Fibroblast of gingiva (primary cell): ENCODE measurements around the gene PSMD11.
"Not testable (repeated sequence)": the region's sequence is repeated elsewhere in the genome, so short reads cannot be mapped to it uniquely, and the experiment has no call there.

ENCODE experiments used
- DNase-seq: peaks from one replicate; pipeline ENCODE4 v3.0.0-alpha.2; 2011; ENCODE audit warnings: low read depth

Gene PSMD11

DNA sequence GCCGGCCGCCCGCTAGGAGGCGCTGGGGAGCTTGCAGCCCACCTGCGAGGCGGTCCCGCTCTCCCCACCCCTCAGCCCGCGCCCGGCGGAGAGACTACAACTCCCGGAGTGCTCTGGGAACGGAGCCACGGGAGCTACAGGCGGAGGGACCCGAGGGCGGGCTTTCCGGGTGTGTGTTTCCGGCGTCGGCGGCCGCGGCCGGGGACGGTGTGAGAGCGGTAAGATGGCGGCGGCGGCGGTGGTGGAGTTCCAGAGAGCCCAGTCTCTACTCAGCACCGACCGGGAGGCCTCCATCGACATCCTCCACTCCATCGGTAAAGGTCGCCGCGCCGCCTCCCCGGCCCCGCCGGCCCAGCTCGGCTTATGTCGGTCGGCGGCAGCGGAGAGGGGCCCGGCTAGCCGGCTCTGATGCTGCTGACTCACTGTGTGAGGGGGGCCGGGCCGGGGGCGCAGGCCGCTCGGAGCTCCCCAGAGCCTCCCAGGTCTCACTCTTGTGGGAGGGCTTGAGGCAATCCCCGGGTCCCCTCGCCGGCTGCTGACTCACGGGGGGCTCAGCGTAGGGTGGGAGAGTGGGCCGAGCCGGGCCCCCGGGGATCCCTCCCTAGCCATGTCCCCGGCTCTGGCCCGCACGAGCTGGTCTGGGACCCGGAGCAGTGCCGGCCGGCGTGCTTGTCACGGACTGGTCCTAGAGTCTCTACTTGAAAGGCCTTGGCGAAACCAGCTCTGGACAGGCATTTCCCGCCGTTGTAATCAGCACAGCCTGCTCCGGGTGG is at the start of gene PSMD11:
TSS of gene PSMD11 (plus strand) at position 210 of the 773 bp plus-strand sequence. CDS start at position 224, 14 bp downstream.
- peak; percentile 94 for DNase-seq

DNA sequence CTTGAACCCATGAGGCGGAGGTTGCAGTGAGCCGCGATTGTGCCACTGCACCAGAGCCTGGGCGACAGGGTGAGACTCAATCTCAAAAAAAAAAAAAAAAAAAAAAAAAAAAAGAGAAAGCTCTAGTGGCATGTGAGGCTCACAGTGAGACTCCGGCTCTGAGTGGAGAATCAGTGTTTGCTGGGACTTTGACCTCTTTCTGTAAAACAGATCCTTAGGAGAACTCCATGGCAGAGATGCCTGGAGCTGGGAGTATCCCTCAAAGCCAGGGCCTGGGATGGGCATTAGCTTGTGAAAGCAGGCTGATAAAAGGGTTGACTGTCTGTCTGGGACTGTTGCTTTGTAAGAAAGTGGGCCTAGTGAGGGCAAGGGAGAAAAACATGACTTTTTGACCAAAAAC is 48.0 kb upstream of the PSMD11 start:
- no peak for DNase-seq

DNA sequence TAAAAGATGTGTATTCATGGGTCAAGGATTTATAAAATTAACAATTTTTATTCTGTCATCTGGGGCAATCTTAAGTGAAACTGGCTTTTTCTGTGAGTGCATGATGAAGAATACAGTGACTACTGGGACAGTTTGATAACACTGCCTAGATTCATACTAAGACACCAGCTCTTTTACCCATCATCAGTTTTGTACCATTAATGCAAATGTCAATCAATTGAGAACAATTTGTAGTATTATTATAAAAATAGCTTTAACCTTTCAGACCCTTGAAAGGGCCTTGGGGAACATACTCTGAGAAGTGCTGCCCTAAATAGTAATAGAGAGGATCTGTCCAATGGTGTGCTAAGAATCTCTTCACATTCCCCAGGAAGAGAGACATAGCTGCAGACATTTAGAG is 45.4 kb upstream of the PSMD11 start:
- no peak for DNase-seq

DNA sequence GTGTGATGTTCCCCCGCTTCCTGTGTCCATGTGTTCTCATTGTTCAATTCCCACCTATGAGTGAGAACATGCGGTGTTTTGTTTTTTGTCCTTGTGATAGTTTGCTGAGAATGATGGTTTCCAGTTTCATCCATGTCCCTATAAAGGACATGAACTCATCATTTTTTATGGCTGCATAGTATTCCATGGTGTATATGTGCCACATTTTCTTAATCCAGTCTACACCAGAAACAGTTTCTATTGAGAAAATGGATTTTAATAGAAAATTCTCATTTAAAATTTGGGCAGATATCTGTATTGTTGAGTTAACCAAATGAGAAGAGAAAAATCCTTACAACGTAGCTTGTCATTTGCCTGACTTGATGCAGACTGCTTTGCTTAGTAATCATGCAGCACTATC is 34.2 kb upstream of the PSMD11 start:
- DNase-seq: not testable (repeated sequence)

DNA sequence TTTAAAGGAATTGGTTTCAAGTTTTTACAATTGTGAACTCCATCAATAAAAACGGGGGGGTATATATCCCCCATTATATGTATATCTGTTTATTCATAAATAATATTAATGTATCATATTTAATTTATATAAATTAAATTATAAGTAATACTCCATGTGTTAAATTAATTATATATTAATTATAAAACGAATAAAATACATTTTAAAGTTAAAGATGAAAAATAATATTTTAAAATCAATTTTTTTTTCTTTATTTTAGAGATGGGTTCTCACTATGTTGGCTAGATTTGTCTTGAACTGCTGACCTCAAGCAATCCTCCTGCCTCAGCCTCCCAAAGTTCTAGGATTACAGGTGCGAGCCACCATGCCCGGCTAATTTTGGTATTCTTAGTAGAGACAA is 17.4 kb upstream of the PSMD11 start:
- no peak for DNase-seq

DNA sequence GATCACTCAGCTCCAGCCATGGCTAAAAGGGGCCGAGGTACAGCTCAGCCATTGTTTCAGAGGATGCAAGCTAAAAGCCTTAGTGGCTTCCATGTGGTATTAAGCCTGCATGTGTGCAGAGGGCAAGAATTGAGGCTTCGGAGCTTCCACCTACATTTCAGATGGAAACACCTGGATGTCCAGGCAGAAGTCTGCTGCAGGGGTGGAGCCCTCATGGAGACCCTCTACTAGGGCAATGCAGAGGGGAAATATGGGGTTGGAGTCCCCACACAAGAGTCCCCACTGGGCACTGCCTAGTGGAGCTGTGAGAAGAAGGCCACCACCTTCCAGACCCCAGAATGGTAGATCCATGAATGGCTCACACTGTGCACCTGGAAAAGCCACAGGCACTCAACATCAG is 14.7 kb upstream of the PSMD11 start:
- DNase-seq: no peak

DNA sequence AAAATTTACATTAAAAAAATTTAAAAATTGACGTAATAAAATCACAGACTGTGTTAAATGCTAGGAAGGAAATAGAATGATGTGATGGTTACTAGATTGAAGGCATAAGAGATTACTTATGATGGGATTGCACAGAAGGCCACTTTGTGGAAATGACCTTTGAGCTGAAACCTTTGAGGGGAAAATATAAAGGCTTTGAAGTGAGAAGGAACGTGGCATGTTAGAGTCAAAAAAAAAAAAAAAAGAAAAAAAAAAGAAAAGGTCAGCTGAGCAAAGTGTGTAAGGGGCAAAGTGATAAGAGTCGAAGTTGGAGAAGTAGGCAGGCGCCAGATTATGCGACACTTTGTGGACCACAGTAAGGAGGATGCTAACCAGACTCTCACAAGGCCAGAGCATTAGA is 3.6 kb upstream of the PSMD11 start:
- no peak for DNase-seq

DNA sequence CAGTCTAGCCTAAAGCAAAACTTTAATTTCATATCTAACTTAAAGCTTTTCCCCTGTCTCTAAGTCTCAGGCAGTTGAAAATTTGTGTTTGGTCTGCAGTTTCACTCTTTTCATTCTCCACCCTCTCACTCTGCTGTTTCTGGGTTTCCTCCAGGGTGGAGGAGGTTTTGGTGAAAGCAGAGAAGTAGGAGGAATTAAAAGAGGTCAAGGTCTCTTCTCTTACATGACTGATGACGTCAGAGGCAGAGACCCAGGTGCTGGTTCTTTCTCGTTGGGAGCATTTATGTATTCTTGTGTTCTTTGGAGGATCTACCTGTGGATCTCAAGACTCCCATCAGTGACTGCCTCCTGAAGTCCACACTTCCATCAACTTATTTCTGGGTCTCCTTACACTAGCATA is 2.4 kb upstream of the PSMD11 start:
- DNase-seq: no peak

DNA sequence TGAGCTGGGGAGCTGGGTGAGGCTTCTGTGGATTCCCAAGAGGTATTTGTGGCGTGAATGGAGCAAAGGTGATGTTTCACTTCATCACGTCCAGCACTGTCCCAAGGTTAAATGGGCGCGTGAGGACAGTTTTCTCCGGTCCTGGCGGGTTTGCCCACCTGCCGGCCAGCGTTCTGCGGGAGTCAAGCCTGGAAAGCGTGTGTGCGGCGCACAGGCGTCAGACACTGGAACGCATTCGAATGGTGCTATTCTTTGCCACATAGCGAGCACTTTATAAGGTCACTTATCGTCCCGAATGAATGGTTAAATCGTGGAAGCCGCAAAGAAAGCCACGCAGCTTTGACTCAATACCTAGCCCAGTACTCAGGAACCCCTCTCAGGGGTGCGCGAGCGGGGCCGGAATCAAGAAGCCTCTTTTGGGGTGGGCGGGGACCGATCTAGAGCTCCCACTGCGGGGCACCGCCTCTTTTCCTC is 446 bp upstream of the PSMD11 start:
- DNase-seq: no peak

DNA sequence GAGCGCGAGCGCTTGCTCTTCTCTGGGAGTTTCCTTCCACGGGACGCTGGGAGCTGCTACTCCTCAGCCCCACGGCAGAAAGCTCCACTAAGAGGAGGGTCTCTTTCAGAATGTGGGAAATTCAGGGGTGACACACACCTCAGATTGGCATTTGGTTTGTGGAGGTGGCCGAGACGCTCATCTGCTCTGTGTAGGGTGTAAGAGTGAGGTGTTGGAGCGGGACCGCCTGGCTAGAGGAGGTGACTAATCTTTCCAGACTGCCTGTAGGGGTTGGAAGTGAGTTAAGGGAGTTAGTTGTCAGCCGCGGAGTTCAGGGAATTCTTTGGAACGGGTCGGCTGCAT is 735 bp downstream of the PSMD11 start:
- peak; percentile 35 for DNase-seq

DNA sequence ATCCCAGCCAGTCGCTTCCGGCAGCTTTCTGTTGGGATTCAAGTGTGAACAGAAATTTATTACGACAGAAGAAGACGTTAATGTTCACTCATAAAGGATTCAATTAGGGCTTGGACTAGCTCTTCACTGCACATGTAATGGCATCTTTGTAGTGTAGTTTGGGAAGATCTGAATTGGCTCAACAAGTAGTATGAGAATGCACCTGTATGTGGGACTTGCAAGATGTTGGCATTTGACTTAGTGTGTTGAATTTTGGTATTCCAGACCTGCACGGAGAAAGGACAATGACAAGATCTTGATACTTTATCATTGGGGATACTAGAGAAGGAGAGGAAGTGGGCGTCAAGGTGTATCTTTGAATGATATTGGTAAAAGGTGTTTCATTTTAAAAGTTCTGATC is 1.2 kb downstream of the PSMD11 start:
- no peak for DNase-seq

DNA sequence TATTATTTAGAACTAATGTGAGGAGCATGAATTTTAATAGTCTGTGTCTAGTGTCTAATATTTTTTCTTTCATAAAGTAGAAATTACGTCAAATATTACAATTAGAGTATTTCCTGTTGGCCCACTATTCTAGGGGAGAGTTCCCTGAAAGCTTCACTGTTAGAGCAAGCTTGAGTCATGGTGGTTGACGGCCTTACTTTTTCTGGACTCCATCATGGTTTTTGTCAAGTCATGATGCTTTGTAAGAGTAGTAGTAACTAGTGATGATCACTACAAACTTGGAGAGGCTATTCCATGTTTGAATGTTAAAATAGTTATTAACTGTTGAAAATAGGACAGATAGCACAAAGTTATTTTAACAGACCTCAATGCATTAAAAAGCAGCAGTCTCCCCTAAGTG is 1.7 kb downstream of the PSMD11 start:
- peak; percentile 17 for DNase-seq

DNA sequence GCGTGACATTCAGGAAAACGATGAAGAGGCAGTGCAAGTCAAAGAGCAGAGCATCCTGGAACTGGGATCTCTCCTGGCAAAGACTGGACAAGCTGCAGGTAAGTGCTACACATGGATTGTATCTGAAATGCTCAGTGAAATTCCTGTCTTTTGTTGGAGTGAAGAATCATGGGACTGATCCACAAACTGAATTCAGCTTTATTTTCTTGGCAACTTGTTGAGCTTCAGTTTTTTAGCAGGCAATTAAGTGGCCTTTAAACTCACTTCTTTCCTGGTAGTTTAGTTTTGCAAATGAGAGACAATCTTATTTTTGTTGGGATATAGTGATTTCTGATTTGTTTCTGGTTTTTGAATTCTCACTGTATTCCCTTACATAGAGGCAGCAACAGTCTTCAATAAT is 2.6 kb downstream of the PSMD11 start:
- no peak for DNase-seq

DNA sequence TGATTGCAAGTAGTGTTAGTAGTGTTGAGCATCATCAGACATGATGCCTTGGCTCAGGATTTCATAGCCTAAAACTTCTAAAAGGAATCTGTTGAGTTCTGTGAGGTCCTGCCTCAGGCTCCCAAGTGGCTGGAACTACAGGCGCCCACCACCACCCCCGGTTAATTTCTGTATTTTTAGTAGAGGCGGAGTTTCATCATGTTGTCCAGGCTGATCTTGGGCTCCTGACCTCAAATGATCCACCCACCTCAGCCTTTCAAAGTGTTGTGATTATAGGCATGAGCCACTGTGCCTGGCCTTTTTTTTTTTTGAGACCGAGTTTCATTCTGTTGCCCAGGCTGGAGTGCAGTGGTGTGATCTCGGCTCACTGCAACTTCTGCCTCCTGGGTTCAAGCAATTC is 5.7 kb downstream of the PSMD11 start:
- DNase-seq: no peak

DNA sequence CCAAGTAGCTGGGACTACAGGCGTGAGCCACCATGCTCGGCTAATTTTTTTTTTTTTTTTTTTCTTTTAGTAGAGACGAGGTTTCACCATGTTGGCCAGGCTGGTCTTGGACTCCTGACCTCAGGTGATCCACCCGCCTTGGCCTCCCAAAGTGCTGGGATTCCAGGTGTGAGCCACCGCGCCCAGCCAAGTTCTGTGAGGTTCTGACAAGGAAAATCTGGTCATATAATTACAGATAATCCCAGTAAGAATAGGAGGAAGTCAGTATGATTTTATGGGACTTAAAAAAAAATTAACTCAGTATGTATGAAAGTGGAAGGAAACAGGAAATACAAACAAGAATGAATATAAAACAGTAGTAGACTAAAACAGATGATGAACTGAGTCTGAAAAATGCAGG is 6.1 kb downstream of the PSMD11 start:
- DNase-seq: not testable (repeated sequence)

DNA sequence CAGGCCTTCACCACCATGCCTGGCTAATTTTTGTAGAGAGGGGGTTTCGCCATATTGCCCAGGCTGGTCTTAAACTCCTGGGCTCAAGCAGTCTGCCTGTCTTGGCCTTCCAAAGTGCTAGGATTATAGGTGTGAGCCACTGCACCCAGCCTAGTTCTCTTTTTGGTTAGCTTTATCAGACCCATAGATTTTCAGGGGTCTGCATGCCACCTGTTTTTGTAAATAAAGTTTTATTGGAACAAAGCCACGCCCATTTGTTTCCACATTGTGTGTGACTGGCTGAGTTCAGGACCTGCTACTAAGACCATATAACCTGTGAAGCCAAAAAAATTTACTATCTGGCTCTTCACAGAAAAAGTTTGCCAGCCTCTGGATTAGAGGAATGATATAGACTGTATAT is 7.6 kb downstream of the PSMD11 start:
- DNase-seq: no peak

DNA sequence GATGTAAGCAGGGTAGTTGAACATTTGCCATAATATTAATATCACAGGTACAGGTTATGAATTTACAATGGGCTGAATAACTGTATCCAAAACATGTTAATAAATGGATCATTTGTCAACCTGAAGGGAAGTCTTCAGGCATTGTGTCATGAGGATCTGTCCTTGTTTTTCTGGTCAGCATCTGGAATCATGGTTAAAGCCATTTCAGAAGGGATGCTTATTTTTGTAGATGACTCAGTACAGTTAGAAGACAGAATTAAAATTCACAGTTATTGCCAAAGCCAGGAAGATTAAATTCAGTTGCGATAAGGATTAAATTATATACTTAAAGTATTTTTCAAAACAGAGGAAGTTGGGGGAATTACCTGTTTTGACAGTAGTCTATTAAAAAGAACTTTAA is 8.0 kb downstream of the PSMD11 start:
- DNase-seq: peak; percentile 22

DNA sequence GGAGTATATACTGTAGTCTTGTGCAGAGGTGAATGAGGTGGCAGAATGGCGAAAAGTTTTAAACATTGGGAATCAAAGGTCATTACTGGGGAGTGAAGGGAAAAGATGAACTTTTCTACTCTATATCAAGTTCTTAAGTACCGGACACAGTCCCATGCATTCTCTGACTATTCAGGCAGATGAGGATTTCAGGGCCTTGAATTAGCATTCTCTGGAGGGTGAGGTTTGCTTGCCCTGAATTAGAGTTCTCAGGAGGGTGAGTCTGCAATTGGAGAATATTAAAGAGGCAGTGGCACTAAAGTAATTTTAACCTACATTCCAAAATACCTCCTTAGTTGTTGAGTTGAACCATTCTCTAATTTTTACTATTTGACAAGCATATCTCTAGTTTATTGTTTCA is 9.1 kb downstream of the PSMD11 start:
- no peak for DNase-seq

DNA sequence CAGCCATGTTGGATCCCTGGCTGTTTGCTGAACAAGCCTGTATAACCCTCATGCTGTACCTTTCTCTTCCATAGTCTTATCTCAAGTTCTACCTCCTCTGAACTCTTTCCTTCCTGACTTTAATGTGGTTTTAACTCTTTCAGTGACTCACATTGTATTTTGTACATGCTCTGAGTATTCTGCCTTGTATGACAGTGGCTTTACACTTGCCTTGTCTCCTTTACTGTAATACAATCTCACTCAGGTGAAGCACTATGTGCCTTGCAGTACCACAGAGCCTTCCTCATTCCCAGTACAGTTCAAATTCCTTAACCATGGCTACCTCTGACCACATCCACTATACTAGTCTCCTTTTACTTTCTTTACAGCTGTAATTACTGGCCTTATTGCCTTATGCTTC is 14.1 kb downstream of the PSMD11 start:
- DNase-seq: no peak

DNA sequence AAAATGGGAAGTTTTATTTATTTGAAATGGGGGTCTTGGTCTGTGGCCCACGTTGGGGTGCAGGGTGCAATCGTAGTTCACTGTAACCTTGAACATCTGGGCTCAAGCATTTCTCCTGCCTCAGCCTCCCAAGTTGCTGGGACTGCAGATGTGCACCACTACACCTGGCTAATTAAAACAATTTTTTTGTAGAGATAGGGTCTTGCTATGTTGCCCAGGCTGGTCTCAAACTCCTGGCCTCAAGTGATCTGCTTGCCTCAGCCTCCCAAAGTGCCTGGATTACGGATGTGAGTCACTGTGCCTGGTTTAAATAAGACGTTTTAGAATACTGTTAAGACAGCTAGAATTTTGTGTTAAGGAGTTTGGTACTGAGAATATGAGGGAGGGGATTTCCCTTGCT is 15.7 kb downstream of the PSMD11 start:
- DNase-seq: no peak

DNA sequence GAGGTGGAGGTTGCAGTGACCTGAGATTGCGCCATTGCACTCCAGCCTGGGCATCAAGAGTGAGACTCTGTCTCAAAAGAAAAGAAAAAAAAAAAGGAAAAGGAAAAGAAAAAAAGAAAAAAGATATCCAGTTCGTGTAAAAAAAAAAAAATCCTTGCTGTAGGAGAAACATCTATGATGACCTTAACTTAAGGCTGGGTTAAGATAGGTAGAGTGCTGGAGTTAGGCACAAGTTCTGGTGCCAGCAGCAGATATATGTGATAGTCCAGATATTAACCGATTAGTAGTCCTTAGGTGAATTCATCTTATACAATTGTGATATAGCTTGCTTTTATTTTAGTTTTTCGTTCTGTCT is 17.2 kb downstream of the PSMD11 start:
- no peak for DNase-seq

DNA sequence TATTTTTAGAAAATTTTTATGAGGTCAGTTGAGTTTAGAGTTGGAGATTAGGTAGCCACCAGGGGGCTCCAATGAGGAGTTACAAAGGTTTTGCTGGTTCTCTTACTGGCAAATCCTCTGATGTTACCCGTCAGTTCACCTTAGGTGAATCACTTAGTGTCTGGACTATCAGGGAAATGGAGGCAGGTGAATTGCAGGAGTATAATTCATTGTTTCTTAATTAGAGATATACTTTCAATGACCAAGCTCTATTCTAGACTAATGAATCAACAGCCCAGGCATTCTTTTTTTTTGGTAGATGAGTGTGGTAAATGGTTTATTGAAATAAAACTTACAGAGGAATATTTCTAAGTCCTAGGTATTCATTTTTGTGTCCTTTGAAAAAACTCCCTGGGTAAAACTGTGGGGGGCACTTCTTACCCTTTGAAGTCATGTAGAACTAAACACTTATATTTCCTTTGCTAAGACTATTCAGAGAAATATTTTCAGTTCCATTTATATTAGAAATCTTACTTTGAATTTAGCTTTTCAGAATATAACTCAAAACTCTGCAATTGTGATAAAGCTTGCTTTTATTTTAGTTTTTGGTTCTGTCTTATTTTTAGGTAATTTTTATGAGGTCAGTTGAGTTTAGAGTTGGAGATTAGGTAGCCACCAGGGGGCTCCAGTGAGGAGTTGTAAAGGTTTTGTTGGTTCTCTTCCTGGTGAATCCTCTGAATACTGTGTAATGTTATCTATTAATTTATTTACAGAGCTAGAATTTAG is 17.7 kb downstream of the PSMD11 start:
- DNase-seq: peak; percentile 30

DNA sequence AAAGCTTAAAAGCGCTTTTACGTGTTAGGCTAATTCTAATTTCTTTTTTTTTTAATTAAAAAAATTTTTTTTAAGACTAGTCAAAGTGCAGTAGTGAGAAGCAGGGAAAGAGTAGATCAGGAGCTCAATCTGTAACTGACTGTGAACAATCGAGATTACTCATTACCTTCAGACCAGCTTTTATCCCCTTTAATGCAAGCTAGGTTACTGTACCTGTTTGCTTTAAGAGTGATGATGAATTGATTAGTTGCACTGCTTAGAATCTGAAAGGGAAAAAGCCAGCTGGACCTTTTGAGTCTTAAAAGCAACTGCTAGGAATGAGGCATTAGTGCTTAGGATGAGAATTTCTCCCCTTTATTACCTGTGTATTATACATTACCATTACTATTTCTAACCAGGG is 19.0 kb downstream of the PSMD11 start:
- no peak for DNase-seq

DNA sequence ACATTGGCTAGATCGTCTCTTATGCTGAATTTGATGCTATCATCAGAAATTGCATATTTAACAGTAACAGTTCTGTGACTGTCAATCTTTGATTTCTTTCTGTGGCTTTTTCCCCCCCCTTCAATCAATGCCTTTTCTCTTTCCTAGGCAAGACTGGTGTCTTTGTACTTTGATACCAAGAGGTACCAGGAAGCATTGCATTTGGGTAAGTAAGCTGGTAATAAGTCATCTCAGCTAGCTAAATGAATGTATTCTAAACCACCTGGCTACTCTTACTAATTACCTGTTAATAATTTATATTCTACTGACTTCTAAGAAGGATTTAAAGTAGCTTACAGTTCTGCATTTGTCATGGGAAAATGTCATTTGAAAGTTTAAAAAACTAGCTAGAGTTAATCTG is 20.1 kb downstream of the PSMD11 start:
- DNase-seq: no peak
